Kidney glomerular epithelial cell (primary cell): ENCODE data around the gene CNR2.
"Not testable (repeated sequence)": the region's sequence is repeated elsewhere in the genome, so short reads cannot be mapped to it uniquely, and the experiment has no call there.

Experiments used
- DNase-seq: peaks from one replicate; lab custom pipeline; 2025; lab: John Stamatoyannopoulos, UW

CNR2 gene

DNA sequence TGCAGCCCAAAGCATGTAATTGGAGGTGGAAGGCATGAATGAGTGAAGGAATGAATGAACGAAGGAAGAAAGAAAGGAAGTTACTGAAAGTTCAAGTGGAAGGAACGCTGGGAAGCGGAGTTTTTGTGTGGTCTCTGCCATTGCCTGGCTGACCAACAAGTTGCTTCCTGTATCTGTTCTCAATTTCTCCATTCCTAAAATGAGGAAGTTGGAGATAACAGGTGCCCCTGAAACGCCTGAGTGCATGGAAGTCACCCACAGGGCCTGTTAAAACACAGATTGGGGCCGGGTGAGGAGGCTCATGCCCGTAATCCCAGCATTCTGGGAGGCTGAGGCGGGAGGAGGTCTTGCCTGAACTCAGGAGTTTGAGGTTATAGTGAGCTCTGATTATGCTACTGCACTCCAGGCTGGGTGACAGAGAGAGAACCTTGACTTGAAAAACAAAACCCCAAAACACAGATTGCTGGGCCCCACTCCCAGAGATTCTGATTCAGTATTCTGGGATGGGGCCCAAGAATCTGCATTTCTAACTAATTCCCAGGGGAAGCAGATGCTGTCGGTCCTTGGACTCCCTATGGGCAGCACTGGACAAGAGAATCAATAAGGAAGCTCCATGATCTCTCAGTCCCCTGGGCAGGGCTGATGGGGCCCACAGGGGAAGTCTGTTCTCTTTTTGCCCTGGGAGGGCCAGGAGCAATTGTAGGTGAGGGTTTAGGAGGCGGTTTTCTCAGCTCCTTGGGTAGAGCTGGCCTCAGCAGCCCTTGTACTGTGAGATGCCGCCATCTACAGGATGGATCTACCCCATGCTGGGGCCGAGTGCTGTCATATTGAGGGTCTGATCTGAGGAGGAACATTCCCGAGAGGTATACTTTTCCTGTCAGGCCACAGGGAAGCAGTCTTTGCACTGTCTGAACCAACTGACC lies 3.3 kb upstream of the CNR2 start:
- peak; percentile 49 for DNase-seq

DNA sequence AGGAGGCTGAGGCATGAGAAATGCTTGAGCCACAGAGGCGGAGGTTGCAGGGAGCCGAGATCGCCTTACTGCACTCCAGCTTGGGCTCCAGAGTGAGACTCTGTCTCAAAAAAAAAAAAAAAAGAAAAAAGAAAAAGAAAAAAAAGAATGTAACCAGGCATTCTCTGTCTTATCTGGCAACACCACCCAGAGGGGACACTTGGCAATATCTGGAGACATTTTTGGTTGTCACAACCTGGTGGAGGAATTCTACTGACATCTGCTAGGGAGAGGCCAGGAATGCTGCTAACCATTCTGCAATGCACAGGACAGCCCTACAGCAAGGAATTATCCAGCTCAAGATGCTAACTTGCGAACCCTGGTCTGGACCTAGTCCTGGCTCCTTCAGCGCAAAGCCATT lies 2.3 kb upstream of the CNR2 start:
- no peak for DNase-seq

DNA sequence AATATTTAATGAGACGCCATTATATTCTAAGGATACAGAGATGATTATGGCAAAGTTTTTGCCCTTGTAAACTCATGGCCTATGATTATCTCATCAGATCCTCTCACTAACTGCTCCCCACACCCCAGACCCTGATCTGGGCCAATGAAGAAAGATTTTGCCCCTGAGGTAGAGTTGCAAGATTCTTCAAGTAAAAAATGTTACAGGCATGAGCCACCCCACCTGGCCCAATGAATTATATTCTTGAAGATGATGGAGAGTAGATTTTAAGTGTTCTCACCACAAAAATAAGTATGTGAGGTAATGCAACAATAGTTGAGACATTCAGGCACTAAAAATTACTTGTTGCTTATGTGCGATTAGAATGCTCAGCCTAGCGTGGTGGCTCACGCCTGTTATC lies 1.8 kb upstream of the CNR2 start:
- DNase-seq: no peak

DNA sequence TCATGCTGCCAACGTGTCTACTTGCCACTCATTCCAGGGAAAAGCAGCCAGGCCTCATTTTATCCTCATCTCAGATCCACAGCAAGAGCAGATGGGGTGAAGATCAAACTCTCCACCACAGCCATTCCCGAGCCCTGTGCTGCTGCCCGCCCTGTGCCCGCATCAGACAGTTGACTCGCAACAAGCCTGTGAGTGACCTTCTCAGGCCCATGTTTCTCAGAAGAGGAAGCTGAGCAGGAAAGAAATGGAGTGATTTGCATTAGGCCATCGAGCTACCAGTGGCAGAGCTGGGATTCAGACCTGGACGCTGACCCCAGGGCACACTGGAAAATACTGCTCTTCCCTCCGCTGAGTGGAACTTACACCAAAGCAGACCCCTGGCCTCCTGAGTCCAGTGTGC lies 1.2 kb downstream of the CNR2 start:
- no peak for DNase-seq

DNA sequence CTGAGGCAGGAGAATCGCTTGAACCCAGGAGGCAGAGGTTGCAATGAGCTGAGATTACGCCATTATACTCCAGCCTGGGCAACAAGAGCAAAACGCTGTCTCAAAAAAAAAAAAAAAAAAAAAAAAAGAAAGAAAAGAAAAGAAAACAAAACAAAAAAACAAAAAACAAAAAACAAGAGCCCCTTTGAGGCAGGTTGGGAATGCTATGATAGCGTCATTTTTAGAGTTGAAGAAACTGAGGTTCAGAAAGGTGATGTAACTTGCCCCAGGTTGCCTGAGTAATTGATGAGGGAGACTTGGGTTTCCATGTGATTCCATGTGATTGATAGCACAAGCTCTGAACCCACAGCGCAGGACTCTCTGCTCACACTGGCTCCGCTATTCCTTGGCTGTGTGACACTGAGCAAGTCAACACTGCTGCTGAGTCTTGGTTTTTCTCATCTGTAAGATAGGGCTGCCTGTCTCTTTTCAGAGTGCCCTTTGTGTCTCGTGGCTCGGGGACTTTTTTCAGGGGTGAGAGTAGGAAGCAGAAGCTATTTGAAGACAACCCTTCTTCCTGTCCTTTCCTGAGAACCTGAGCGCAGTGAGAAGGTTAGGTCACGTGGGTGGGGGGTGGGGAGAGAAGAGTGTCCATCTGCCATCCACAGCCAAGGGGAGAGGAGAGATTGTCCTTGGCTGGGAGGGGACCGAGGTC lies 2.5 kb downstream of the CNR2 start:
- DNase-seq: no peak

DNA sequence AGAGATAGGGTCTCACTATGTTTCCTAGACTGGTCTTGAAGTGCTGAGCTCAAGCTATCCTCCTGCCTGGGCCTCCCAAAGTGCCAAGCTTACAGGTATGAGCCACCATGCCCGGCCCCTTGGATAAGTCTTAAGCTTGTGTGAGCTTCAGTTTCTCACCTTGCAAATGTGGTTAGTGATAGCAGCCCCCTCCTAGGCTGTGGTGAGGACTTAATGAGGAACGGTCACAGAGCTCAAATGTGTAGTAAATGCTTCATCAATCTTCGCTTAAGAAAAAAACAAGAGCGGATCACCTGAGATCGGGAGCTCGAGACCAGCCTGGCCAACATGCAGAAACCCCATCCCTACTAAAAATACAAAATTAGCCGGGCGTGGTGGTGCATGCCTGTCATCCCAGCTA lies 3.0 kb downstream of the CNR2 start:
- DNase-seq: no peak

DNA sequence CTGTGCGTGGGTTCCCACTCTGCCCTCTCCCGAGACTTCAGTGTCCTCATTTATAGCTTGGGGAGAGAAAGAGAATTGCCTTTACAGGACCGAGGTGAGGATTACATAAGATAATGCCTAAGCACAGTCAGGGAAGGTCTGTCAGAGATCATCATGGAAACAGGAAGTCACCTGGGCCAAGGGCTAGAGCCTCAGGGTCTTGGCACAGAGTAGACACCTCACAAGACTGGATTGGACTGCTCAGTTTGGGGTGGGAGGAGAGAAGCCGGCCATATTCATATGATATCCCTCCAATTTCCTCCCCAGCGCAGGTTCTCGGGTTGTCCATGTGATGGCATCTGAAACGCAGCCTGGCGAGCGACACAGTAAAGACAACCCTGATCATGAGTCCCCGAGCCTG lies 3.8 kb downstream of the CNR2 start:
- no peak for DNase-seq

DNA sequence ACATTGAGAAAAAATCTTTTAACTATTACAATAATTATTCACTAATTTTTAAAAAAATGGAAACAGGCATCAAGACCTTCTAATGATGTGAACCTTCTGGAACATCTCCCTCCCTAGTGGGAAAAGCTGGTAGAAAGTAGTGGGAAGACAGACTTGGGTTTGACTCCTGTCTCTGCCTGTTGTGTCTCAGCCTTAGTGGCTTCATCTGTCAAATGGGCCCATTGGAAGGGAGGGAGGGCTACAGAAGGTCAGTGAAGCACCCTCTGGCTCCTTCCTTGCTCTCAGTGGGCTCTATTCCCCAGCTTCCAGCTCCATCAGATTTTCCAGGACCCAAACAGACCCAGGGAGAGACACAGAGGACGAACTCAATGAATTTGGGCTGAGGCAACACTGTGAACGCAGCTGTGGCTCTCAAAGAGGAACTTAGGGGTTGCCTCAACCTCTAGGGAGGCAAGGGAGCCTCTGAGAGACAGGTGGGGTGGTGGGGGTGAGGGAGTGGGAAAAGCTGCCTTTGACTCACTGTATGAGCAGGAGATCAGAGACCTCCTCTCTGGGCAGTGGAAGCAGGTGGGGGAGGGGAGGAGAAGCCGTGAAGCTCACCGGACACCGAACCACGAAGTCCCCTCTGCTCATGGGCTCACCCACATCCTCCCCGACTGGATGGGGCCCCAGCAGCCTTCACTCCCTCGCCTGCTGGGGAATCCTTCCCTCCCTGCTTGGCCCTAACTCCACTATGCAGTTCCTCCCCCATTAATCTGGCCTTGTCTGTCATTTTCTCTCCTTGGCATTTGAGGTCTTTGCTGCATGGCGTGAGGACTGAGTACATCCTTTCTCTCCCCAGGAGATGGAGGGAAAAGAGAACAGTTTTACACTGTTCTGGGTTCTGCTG lies 4.5 kb downstream of the CNR2 start:
- no peak for DNase-seq

DNA sequence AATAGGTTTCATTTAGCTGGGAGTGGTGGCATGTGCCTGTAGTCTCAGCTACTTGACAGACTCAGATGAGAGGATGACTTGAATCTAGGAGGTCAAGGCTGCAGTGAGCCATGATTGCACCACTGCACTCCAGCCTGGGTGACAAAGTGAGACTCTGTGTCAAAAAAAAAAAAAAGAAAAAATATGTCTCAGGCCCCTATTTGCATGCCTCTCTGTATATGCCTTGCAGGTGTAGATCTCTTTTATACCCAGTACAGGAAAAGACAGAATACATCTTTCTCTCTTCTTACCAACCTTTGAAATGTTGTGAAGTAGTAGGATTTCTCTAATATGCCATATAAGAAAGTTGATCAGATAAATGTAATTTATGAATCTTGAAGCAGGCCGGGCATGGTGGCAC lies 6.4 kb downstream of the CNR2 start:
- DNase-seq: no peak

DNA sequence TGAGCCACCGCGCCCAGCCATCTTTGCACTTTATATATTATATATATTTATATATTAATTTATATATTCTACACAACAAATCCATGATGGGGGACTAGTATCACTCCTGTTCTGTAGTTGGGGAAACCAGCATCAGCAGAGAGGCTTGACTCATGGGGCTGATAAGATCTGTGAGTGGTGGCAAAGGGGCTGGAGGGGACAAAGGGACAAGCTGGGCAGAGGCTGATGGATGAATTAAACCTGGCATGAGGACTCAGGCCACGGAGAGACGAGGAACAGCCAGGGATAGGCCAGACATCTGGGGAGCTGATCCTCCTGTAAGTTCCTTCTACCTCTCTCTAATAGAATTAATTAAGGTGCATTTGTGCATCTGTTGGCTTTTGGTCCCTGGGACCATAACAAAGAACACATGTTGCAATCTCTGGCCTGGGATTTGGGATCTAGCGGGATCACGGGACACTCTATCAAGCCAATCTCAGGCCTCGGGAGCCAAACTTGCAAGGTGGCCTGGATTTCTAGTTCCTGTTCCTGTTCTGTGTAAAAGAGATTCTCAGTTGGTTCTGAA lies 7.6 kb downstream of the CNR2 start:
- no peak for DNase-seq

DNA sequence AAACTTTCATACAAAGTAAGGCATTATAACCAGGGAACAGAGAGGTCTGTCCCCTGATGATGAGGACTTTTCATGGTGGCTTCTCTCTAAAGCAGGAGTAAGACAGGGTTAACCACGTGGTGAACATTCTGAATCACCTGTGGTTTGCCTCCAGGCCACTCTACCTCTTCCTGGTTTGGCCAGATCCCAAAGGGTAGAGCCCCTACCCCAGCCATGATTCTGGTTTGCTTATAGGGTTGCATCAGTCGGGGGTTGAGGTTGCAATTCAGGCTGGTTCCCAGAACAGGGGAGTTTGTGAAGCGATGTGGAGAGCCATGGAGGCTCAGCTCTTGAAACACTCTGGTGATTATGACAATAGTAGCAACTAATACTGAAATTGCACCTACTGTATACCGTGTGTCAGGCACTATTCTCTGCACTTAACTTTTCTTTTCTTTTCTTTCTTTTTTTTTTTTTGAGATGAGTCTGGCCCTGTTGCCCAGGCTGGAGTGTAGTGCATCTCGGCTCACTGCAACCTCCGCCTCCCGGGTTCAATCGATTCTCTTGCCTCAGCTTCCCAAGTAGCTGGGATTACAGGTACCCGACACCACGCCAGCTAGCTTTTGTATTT lies 8.3 kb downstream of the CNR2 start:
- DNase-seq: no peak

DNA sequence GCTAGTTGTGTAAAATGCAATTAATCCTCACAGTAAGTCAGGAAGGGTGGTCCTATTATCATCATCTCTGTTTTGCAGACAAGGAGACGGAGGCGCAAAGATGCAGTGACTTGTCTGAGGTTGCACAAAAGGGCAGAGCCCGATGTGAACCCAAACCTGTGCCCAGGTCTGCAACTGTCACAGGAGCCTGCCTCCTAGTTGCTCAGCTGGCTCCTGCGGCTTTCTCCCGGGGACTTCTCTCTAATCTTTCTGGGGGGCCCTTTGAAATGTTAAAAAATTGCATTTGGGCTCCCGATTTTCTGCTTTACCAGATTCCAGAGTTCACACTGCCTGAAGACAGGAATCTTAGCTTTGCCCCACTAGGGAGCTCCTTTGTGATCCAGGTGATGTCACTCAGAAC lies 9.4 kb downstream of the CNR2 start:
- DNase-seq: no peak

DNA sequence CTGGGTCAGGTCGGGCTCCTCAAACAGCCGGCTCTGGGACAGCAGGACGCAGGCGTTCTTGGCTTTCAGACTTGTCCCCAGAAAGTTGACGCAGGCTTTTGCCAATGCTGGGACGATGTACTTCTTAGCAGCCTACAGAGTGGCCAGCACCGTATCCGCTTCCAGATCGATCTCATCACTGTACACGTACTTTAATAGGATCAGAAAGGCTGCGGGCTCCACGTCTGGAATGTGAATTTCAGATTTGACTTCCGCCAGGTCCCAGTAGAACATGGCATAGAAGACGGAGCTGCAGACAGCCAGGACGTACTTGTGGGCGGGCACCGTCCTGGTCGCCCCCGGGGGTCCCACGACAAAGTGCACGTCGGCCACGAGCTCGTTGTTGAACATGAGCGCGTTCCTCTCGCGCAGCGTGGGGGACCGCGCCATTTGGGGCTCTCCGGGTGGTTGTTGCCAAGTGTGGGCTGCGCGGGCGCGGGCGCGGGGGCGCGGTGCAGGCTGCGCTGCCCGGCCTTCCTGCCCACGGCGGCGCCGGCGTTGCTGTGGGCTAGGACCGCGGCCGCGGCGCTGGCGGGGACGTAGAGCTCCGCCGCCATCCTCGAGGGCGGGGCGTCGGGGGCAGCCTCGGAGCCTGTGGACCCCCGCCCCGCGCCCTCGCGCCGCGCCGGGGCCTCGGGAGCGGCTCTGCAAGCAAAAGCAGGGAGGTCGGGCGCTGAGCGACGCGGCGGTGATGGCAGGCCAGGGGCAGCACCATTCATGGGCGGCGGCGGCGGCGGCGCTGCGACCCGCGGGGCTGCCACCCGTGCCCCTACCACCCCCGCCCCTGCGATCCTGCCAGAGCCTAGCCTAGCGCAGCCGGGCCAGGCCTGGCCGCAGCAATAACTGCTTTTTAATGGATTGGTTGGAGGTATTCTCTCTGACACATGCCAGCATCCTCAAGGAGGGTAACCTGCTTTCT lies 10.6 kb downstream of the CNR2 start:
- DNase-seq: no peak

DNA sequence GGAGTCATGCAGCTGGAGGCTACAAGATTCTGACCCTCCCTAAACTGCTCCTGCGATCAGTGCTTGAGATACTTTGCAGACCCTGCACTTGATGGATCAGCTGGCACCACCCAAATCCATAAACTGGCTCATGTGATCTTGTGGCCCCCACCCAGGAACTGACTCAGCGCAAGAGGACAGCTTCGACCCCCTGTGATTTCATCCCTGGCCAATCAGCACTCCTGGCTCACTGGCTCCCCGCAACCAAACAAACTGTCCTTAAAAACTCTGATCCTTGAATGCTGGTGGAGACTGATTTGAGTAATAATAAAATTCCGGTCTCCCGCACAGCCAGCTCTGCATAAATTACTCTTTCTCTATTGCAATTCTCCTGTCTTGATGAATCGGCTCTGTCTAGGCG lies 13.1 kb downstream of the CNR2 start:
- DNase-seq: not testable (repeated sequence)

DNA sequence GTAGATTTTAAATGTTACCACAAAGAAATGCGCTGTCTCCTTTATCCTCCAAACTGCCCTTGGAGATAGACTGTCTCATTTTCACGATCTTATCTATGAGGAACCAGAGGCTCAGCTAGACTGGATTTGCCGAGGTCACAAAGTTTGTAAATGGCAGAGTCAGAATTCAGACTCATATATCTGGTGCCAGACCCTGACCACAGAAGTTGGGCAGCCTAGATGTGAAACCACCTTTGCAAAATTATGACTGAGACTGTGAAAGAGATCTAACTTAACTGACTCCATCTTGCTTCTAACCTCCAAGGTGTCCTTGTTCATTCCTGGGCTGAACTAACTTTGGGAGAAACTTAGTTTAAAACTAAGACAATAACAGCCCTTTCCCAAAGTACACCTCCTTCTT lies 14.1 kb downstream of the CNR2 start:
- no peak for DNase-seq

DNA sequence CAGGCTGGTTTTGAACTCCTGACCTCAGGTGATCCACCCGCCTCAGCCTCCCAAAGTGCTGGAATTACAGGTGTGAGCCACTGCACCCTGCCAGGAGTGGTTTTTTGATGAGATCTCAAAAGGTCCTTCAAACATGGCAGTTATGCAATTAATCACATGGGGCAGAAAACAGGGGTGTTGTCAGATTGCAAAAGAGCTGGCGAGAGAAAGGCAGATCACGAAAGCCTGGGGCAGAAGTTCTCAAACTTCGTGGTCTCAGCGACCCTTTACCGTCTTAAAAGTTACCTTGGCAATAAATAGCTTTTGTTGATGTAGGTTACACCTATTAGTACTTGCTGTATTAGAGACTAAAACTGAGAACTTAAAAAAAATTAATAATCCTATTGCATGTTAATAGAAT lies 16.1 kb downstream of the CNR2 start:
- no peak for DNase-seq

DNA sequence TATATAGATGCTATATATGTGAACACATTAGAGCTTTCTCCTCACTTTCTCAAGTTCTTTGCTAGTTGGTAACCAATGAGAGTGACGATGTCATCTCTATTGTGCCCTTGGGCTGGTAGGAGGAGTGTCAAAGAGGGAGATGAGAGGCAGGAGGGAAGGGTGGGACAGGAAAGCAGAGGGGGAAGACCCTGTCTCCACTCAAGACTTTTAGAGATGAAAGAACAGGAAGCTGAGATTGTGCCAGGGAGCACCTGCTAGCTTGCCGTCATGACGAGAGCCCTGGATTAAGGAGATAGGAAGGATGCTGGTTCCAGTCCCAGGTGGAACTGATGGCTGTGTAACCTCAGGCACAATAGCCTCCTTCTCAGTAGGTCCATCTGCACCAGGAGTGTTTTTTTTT lies 16.7 kb downstream of the CNR2 start:
- no peak for DNase-seq

DNA sequence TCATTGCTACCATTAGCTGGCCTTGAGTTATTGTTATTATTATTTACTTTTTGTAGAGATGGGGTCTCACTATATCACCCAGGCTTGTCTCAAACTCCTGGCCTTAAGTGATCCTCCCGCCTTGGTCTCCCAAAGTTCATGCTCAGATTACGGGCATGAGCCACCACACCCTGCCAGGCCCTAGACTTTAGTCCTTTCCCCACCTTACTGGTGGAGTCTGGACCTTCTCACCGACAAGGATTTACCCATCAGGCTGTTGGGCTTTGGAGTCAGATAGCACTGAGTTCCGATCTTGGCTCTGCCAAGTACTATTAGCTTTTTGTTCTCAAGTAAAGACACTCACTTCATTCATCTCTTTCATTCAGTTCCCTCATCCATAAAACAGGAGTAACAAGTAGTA lies 17.2 kb downstream of the CNR2 start:
- DNase-seq: no peak

DNA sequence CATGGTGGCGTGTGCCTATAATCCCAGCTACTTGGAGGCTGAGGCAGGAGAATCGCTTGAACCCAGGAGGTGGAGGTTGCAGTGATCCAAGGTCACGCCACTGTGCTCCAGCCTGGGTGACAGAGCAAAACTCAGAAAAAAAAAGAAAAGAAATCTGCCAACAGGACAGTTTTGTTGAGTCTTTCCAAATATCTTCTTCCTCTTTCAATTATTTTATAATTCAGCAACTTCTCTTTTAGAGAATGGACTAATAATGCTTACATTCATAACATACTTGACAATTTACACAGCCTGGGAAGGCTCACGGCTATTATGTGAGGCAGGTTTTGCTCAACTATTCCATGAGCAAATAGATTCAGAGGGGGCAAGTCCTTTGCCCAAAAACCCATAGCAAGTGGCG lies 18.1 kb downstream of the CNR2 start:
- DNase-seq: no peak

DNA sequence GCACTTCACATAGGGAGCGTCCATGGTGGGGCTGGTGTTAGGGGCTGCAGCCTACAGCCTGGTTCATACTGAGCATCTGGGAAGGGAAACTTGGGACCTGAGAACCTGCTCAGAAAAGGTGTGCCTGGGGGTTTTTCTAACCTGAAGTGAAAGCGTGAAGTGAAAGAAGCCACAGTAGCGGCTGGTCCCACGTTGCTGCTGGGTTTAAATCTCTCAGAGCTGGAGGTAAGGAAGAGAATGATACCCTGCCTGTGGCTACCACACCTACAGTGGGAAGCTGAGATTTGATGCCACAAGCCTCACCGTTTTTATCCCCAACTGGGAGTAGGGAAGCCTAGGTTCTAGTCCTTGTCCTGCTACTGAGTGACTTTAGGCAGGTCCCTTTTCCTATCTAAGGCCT lies 24.1 kb downstream of the CNR2 start:
- DNase-seq: no peak

DNA sequence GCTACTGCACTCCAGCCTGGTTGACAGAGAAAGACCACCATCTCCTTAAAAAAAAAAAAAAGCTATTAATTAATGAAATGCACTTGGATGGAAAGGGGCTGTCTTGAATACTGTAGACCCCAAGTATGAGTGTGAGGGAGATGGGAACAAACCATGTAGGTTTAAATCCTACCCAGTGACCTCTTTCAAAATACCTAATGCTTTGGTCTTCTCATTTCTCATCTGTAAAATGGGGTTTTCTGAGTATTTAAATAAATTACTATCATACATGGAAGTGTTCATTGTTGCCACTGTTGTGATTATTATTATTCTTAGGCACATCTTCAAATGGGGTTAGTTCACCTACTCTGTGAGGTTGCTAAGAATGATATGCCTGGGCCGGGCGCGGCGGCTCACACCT lies 27.9 kb downstream of the CNR2 start:
- DNase-seq: no peak
